Body of pancreas (tissue), 4 donors: ENCODE data around the gene E2F2. TPM values are rescaled to one million over a fixed set of nuclear protein-coding genes. Genes with fewer than 3 reads are reported as not detected.

Experiments
- ATAC-seq: fragments of 150-250 bp; one replicate; pipeline ENCODE4 v1.9.1; 2016
- DNase-seq, 4 donors: peaks; one replicate each; pipeline ENCODE4 v3.0.0-alpha.2; 2019
- H3K27ac ChIP-seq, 4 donors: fragments of 200-600 bp; sonication (generic); 1 replicate in 3 of 4; 2 replicates in 1 of 4; pipeline versions ENCODE4 v1.5.1 to v1.6.1; 2016 to 2019; ENCODE audit warnings: mild to moderate bottlenecking in 1 of 4, mixed read lengths in 1 of 4, moderate library complexity in 1 of 4
- H3K27me3 ChIP-seq, 2 donors: fragments of 200-600 bp; sonication (generic); one replicate each; pipeline ENCODE4 v1.6.0; 2016; ENCODE audit warnings: mild to moderate bottlenecking in 1 of 2
- H3K36me3 ChIP-seq, 2 donors: fragments of 200-600 bp; sonication (generic); replicated peaks in 1 of 2; 2 replicates each; pipeline ENCODE4 v1.5.1; 2016; ENCODE audit warnings: low read depth in 2 of 2; ENCODE audit not compliant: insufficient read depth in 1 of 2
- H3K4me1 ChIP-seq: fragments of 200-600 bp; sonication (generic); one replicate; pipeline ENCODE4 v1.6.0; 2016
- H3K4me3 ChIP-seq, 2 donors: fragments of 200-600 bp; sonication (generic); 1 replicate in 1 of 2; 2 replicates in 1 of 2; pipeline ENCODE4 v1.5.1; 2016 to 2019
- H3K9me3 ChIP-seq, 3 donors: fragments of 200-600 bp; sonication (generic); 1 replicate in 2 of 3; 2 replicates in 1 of 3; pipeline ENCODE4 v1.5.1; 2016
- CTCF ChIP-seq, 7 experiments: fragments of 450-650 bp in 4 of 7; fragments of 200-600 bp in 3 of 7; sonication (generic) in 3 of 7; IDR thresholded peaks; one replicate each; pipeline ENCODE4 v1.5.1; 2016 to 2019; ENCODE audit warnings: antibody characterized with exemption in 7 of 7
- POLR2A ChIP-seq, 3 donors: fragments of 450-650 bp; IDR thresholded peaks; one replicate each; pipeline ENCODE4 v1.6.1; 2016; ENCODE audit warnings: antibody characterized with exemption in 3 of 3, mild to moderate bottlenecking in 2 of 3
- WGBS, 2 donors: methylation state at CpG; one replicate each; pipeline ENCODE4 v1.1.5; 2017; 5-methylcytosine and 5-hydroxymethylcytosine counted together
- intact Hi-C: fragments of 100-400 bp; cut with DNase I; formaldehyde crosslinking; loops from one replicate; pipeline ENCODE4 v1.15.1; 2023
- total RNA-seq, 2 donors: library from RNA; depleted of rRNA; stranded (reverse); fragments of >200 nt; gene quantifications; one replicate each; pipeline ENCODE4 v1.1.0, GENCODE V29; 2016

The E2F2 gene
- total RNA-seq, 2 donors from 2014 or later: under 0.01 TPM; not detected in 1

GRCh38 chr1:23475134-23475628 is 55.9 kb downstream of the E2F2 start:
- Histone ChIP-seq H3K27me3 (no peaks in the 10 kb centered on the region), H3K4me3 (no peak overlapping the region), H3K9me3 (no peaks in the 10 kb centered on the region), H3K27ac (peak overlapping the region in 1 of 4 donors; percentile 29), H3K4me1 (peaks cover 42% of the 10 kb centered on the region), H3K36me3 (no peaks in the 10 kb centered on the region)
- DNase-seq: no peak
- no peak for ATAC-seq
- TF ChIP-seq POLR2A (IDR thresholded peaks at IDR 0.05) (no peak), CTCF (IDR thresholded peaks at IDR 0.05) (no peak)
- WGBS, 2 donors: 49 to 61% methylated on average over 6 of the region's 6 CpGs
- intact Hi-C loops: no loop called here

DNA sequence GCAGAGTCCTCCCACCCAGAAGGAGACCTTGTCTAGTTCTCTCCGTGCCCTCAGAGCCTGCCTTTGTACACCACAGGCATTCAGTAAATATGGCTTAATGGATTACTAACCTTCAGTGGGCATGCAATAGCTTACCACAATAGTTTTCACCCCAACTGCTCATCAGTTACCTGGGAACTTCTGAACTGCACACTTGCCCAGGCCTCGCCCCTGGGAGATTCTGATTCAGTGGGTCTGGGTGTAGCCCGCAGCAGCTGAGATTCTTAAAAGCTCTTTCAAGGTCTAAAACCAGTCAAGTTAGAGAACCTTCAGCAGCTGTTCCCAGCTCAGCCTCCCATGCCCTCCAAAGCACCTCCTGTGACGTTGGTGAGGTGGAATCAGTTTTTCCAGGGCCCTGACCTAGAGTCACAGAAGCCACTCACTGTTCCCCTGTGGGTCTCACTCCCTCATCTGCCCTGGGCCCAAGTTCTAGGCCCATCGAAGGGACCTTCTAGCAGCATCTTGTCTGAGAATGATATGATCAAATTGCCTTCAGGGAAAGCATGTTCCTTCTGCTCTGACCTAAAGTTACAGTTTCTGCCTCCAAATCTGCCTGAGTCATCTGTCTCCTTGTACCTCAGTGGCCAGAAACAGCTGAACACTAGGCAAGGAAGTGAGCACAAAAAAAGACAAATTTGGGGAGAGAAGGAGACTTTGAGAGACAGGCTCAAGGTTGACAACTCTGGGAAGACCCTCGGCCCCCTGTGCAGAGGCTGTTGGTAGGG is 57.8 kb downstream of the E2F2 start:
- no peak for ATAC-seq
- Histone ChIP-seq H3K4me3 (no peak overlapping the region), H3K27ac (peak overlapping the region in 2 of 4 donors; percentile 3 to 32), H3K9me3 (no peaks in the 10 kb centered on the region), H3K4me1 (peaks cover 25% of the 10 kb centered on the region), H3K36me3 (no peaks in the 10 kb centered on the region), H3K27me3 (no peaks in the 10 kb centered on the region)
- intact Hi-C loops: no loop called here
- TF ChIP-seq POLR2A (IDR thresholded peaks at IDR 0.05) (no peak), CTCF (IDR thresholded peaks at IDR 0.05) (no peak)
- no peak for DNase-seq
- WGBS, 2 donors: 45 to 51% methylated on average over 6 of the region's 6 CpGs

- Histone ChIP-seq H3K36me3 (no peaks in the 10 kb centered on the region), H3K4me3 (no peak overlapping the region), H3K27me3 (no peaks in the 10 kb centered on the region), H3K4me1 (peaks cover 25% of the 10 kb centered on the region), H3K9me3 (no peaks in the 10 kb centered on the region), H3K27ac (peak overlapping the region in 2 of 4 donors; percentile 3 to 32)
- TF ChIP-seq POLR2A (IDR thresholded peaks at IDR 0.05) (no peak), CTCF (IDR thresholded peaks at IDR 0.05) (no peak)
- intact Hi-C loops: no loop called here
- WGBS, 2 donors: 91 to 93% methylated on average over 5 of the region's 5 CpGs
- no peak for DNase-seq
- no peak for ATAC-seq
Measured at GRCh38 chr1:23472351-23473036, 58.5 kb downstream of the E2F2 start.

DNA sequence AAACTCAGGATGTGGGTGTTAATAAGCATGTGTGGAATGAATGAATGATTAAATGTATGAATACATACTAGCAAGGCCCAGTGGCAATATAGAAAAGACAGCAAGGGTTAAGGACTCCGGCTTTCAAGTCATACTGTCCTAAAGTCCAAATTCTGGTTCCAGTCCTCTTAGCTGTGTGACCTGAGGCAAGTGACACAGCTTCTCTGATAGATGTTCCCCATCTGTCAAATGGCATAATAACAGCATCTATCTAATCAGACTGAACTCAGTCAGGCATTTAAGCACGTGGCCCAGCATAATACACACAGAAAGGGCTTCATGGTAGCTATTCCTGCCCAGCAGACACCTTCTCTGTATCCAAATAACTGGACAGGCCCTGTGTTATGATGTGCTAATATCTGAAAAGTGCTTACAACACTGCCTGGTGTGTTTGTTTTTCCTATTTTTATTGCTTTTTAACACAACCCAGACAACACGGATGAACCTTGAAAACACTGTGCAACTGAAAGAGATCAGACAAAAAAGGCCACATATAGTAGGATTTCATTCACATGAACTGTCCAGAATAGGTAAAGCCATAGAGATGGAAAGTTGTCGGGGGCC is 59.5 kb downstream of the E2F2 start:
- no peak overlapping the region for H3K27ac ChIP-seq
- TF ChIP-seq CTCF (IDR thresholded peaks at IDR 0.05): no peak
- no peak for TF ChIP-seq POLR2A (IDR thresholded peaks at IDR 0.05)
- DNase-seq (no peak), ATAC-seq (no peak)
- H3K27me3 ChIP-seq: no peaks in the 10 kb centered on the region
- peaks cover 25% of the 10 kb centered on the region for H3K4me1 ChIP-seq
- no peaks in the 10 kb centered on the region for H3K36me3 ChIP-seq
- intact Hi-C loops: no loop called here
- H3K4me3 ChIP-seq: no peak overlapping the region
- 68 to 71% methylated on average over 4 of the region's 4 CpGs for WGBS, 2 donors
- H3K9me3 ChIP-seq: no peaks in the 10 kb centered on the region
